GOT3 (cell line): ENCODE measurements around the gene STK17A.
"Not testable (repeated sequence)": the region's sequence is repeated elsewhere in the genome, so short reads cannot be mapped to it uniquely, and the experiment has no call there.

Source experiments
- DNase-seq: peaks from one replicate; lab custom pipeline; 2025; ENCODE audit warnings: mixed read lengths; lab: John Stamatoyannopoulos, UW

Gene STK17A

GRCh38 chr7:43658718-43659548, 76.0 kb downstream of the STK17A start:
- no peak for DNase-seq

GRCh38 chr7:43659549-43659896, 76.6 kb downstream of the STK17A start:
- DNase-seq: no peak

- DNase-seq: no peak
These were observed 77.2 kb downstream of the STK17A start for GRCh38 chr7:43660141-43660540.

- DNase-seq: no peak
These were observed 81.8 kb downstream of the STK17A start for GRCh38 chr7:43664681-43665080.

DNA sequence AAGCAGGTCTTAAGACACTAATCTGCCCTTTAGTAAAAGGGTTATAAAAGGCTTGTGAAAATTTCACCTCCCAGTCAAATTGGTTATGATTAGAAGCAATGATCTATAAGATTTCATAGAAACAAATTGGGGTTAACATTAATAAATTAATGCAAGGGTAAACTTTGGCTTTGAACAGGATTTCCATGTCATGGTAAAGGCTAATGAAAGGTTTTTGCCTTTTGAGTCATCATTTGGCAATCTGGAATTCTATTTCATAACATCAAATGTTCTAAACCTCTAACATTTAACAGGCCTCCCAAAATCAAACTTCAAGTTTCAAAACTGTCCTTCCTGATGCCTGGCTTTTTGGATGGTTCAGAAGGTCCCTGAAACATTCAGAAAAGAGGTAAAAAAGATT, 84.0 kb downstream of the STK17A start:
- no peak for DNase-seq

- no peak for DNase-seq
These were observed 85.1 kb downstream of the STK17A start for GRCh38 chr7:43668035-43668434.

DNA sequence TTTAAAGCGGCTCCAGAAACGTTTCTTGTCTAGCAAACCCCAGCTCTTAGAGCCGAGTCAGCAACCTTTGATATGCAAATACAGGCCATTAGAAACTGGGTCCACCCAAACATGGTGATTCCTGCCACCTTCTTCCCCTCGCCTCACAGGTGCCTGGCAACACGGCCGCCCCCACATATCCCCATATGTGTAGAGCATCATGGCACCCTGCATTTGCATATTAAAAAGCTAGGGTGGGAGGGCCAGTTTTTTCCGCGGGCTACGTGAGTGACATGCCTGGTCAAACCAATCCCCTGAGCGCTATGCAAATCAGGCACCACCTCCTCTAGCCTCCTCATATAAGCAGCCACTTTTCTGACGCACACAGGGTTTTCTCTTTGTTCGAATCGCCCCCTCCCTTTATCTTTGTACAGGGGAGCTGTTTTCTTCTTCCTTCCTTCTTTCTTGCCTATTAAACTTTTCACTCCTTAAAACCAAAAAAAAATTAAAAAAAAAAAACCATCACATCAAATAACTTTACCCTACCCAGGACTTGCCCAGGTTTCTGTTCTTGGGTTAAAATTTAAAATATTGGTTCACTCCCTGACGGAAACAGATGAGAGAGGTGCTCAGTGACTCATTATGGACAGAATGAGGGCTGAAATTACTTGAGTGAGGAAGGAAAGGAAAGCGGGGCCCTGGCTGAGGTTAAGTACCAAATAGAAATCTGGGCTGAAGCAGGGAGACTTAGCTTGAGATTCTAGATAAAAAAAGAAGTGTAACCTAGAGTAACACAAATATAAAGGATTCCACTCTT, 86.6 kb downstream of the STK17A start:
- DNase-seq: no peak

DNA sequence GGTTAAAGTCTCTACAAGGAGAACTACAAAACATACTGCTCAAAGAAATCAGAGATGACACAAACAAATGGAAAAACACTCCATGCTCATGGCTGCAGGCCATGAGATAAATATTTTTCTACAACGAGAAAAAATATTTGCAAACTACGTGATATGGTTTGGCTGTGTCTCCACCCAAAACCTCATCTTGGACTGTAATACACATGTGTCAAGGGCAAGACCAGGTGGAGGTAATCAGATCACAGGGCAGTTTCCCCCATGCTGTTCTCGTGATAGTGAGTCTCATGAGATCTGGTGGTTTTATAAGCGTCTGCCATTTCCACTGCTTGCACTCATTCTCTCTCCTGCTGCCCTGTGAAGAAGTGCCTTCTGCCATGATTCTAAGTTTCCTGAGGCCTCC, 88.6 kb downstream of the STK17A start:
- DNase-seq: no peak

DNA sequence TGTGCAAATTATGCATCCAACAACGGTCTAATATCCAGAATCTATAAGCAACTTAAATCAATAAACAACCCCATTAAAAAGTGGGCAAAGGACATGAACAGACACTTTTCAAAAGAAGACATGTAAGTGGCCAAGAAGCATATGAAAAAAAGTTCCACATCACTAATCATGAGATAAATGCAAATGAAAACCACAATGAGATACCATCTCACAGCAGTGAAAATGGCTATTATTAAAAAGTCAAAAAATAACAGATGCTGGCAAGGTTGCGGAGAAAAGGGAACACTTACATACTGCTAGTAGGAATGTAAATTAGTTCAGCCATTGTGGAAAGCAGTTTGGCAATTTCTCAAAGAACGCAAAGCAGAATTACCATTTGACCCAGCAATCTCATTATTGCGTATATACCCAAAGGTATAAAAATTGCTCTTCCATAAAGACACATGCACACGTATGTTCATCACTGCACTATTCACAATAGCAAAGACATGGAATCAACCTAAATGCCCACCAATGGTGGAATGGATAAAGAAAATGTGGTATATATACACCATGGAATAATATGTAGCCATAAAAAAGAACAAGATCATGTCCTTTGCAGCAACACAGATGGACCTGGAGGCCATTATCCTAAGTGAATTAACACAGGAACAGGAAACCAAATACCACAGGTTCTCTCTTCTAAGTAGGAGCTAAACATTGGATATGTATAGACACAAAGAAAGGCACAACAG, 90.5 kb downstream of the STK17A start:
- DNase-seq: not testable (repeated sequence)

DNA sequence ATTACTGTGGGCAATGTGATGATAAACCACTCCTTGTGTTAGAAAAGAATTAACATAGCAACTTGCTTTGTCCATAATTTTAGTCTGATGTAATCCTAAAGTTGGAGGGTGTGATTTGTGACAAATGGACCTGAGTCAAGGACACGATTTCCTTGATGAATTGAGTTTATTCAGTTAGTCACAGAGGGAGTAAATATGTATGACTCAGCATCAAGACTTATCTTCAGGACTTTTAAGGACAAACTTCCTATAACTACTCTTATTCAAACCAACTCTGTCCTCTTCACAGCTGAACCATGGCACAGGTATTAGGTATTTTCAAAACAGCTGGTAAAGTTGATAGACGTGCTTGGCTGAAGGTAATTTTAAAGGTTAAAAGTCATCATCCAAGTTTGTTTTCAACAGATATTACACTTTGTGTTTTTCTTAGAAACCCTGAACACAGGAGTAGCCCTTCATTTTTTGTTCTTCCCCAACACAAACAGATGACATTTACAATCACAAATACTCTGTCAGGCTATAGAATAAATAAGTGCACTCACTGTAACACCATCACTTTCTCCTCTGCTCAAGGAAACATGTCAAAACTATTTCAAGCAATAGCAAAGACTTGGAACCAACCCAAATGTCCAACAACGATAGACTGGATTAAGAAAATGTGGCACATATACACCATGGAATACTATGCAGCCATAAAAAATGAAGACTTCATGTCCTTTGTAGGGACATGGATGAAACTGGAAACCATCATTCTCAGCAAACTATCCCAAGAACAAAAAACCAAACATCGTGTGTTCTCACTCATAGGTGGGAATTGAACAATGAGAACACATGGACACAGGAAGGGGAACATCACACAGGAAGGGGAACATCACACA, 91.9 kb downstream of the STK17A start:
- no peak for DNase-seq
